GM18858 (cell line): ENCODE data around the gene TOB2.
"Not testable (repeated sequence)": the region's sequence is repeated elsewhere in the genome, so short reads cannot be mapped to it uniquely, and the experiment has no call there.

ENCODE experiments used
- ATAC-seq: cut with Tn5 transposase; IDR thresholded peaks from one replicate; pipeline ENCODE4 v1.9.1; 2021; ENCODE audit not compliant: unreplicated experiment

TOB2 gene

DNA sequence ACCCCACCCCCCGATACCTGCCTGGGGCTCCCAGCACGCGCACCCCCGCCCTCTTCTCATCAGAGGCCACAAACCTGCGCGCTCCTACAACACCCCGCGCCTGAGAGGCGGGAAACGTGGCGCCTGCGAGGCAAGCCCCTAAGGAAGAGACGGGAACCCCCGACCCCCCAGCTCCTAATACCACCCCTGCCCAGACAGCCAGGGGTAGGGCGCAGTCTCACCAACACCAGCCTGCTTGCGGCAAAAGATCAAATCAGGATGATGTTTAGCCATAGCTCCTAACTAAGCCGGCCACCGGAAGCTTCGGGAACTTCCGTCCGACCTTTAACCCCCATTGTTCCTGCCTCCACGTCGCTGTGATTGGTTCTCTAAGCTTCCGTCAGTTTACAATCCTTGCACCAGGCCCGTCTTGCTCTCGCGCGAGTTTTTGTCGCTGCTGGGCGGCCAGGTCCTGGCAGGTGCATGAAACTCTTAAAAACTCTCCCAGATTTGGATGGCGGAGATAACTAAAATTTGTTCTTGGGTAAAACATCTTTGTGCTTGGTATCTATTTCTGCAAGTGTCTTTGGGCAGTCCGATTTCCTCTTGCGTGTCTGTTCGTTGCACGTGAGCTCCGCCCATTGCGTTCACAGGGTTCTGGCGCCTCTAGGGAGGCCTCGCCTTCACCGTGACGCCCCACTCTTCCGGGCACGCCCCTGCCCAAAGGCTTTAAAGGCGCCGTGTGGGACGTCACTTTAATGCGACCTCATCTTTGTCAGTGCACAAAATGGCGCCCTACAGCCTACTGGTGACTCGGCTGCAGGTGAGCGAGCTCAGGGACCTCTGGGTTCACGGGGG is 22.0 kb upstream of the TOB2 start, which contains the start of the genes ACO2 and PHF5A:
Gene ACO2, plus strand, starts transcription at position 737 of the 837 bp plus-strand sequence. Its CDS starts 30 bp downstream, at position 767.
Gene PHF5A, minus strand, starts transcription at position 312 of the 837 bp plus-strand sequence. Its CDS starts 39 bp downstream, at position 273.
- ATAC-seq = peak; percentile 67

DNA sequence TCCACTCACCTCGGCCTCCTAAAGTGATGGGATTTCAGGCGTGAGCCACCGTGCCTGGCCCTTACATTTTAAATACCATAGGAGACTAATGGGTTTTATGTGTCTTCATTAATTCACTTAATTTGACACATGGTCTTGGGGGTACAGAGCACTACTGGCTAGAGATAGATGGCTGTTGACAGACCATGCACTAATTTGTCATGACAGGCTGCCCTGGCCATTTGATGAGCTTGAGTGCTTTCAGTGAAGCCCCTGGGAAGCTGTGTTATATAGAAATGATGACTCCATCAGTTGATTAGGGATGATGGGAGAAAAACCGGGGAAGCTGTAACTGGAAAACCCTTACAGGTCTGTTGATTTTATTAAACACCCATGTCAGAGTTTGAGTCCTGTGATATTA is 15.3 kb upstream of the TOB2 start:
- ATAC-seq = no peak

DNA sequence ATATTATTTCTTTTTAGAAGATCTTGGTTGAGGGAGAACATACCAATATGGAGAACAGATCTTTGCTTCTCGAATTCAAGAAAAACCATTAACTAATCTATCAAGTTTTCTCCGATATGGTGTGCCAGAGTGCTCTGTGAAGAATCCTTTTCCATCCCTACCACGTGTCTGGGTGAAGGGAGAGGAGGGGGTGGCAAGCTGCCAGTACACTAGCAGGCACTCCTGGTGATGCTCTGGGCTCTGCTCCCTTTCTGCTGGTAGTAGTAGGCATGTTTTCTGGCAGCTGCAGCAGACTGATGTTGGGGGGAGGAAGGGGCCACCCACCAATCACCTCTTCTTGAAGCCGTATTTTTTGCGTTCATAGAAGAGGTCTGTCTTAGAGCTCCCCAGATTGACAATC is 13.5 kb upstream of the TOB2 start:
- ATAC-seq = not testable (repeated sequence)

DNA sequence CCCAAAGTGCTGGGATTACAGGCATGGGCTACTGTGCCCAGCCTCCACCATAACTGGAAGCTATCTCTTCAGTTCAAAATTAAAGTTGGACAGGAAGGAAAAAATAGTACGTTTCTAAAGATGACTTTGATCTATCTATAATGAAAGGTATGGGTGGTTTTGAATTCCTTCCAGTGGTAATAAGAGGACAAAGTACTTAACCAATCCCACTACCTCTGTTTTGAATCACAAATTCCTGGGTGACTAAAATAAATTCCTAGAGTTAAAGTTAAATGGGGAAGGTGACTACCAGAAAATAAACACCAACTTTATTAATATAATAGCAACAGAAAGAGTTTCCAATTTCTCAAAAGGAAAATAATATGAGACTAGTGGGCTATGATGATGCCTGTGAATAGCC is 12.8 kb upstream of the TOB2 start:
- no peak for ATAC-seq

DNA sequence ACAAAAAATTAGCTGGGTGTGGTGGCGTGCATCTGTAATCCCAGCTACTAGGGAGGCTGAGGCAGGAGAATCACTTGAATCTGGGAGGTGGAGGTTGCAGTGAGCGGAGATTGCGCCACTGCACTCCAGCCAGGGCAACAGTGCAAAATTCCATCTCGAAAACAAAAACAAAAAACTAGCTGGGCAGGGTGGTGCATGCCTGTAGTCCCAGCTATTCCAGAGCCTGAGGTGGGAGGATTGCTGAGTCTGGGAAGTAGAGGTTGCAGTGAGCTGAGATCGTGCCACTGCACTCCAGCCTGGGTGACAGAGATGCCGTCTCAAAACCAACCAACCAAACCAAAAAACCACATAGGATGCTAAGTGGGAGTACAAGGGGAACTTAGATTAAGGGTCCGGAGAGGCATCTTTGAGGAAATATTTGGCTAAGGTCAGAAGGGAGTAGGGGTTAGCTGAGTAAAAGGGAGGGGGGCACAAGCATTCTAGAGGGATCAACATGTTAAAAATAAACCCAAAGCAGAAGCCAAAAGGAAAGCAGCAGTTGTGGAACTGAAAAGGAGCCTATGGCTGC is 11.6 kb upstream of the TOB2 start:
- no peak for ATAC-seq

DNA sequence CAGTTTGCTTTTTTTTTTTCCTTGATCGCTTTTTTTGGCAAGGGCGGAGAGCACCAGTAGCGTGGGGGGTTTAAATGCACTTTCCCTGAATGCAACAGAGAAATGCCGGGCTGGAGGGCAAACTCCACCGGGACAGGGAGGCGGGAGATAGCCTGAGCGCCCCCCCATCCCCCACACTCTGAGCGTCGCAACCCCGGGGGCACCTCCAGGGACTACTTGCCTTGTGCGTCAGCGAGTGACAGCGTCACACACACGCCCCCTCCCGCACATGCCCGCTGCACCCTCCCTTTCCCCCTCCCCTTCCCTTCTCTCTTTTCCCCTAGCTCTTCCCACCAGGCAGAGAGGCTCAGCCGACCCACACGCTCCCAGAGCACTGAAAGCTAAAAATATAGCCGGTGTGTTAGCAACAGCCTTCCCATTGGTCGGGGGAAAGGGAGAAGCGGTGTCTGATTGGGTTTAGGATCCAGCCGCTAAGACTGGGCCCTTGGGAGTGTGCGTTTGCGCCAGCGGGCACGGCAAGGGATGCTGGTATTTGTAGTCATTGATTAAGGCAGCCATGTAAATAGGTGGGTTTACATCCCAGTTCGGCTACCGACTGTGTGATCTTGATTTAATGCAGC is 1.7 kb upstream of the TOB2 start:
- peak; percentile 40 for ATAC-seq

DNA sequence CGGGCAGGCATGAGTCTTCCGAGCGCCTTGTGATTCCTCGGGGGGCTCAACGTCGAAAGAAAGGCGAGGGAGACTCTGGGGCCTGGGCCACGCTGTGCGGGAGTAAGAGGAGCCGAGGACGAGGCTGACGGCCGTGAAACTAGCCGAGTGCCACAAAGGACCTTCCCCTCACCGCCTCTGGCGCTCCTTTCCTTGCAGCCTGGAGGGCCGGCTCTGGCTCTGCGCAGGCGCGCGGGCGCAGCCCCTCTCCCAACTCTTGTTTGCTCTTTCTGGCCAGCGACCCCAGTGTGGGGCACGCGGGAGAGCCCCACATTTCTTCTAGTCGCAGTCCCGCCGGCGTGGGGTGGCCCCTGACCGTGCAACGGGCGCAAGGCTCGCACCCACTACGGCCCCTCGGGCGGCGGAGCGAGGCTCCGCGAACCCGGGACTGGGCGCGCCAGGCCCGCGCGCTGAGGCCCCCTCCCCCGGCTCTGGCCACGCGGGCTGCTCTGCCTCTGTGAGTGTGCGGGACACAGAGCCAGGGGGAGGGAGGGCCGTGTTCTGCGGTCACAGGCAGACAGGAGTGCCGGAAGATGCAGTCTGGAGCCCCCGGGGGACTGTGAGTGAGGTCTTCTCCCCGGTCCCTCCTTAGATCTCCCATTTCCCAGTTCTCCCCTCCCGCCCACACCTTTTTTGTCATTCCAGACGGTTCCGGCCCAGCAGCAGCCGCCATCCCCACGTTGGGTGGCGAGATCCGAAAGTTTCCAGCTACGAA is 1.0 kb upstream of the TOB2 start:
- no peak for ATAC-seq

DNA sequence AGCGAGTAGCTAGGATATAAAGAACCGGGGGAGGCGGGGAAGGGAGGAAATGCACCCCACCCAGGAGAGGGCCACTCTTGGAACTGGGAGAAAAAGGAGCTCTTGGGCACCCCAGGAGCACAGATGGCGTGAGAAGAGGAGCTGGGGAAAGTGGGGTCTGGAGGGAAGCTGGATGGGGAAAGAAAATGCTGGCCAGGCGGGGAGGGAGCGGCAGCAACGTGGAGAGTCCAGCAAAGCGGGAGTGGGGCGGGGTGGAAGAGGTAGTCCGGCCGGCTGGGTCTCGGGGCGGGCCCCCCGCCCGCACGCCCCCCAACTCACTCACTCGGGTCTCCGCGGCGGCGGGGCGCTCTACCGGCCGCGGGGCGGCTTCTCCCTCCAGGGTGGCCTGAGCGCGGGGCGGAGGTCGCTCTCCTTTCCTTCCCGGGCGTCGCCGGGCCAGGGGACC is 522 bp downstream of the TOB2 start:
- ATAC-seq = no peak

DNA sequence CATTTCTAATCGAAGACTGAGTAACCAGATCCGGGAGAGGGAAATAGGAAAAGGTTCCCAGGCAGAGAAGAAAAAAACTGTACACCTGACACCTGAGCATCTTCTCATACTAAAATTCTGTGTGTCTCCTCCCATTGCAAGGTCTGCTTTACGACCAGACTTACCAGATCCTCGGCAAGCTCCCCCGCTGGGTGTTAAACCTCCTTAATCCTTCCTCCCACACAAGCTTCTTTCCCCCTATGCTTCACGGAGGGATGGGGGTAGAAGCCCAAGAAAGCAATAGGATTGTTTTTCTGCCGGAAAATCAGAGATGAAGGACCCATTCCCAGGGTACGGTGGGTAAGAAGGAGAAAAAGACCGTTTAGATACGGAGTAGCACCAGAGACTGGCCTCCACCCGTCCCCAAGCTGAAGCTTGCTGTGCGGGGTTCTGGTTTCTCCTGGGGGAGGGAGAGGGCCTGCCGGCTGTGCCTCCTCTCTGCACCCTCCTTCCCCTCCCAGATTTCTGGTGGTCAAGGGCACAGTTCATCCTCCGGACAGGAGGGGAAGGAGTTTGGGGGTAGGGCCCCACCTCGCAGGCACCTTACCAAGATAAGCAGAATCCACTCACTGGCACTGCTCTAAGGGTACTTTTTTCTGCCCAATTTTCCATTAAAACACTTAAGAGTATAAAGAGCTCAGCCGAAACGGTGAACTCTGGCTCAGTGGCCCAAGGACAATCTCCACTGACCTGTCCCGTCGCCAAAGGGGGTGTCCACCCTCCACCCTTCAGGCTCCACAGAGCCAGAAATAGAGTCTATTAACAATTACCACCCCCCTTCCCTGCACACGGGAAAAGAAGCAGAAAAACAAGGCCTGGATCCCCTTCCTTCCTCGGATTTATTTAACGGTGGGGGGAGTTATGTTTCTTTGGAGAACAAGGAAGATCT is 1.2 kb downstream of the TOB2 start:
- ATAC-seq = no peak

DNA sequence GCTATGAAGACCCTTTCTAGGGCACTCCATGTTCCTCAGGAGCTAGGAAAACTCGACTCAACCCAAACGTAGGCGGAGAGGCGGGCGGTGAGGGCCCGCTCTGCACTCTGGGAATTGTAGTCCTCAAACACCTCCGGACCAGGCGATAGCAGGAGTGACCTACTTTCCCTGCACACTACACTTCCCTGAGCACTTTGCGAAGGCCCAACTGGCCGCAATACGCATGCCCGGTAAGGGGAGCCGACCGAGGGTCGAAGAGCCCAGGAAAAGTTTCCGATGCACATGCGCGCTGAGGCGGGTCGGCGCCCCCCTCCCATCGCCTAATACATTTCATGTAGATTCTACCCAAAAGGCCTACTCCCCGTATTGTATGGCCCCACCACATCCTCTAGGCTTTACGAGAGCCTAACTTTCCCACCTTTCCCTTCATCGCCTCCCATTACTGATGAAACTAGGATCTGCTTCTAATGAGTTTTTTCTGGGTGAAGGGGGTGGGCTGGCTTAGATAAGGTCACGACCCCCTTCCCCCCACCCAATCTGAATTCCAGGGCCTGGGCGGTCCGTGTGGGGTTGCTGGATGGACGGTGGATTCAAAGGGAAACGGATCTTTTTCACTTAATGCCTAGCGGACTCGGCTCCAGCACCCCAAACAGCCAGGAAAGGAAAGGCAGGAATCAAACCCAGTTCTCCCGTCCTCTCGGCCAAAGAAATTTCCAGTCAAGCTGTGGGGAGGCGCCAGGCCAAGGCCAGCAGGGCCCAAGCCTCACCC is 2.1 kb downstream of the TOB2 start:
- peak; percentile 48 for ATAC-seq

DNA sequence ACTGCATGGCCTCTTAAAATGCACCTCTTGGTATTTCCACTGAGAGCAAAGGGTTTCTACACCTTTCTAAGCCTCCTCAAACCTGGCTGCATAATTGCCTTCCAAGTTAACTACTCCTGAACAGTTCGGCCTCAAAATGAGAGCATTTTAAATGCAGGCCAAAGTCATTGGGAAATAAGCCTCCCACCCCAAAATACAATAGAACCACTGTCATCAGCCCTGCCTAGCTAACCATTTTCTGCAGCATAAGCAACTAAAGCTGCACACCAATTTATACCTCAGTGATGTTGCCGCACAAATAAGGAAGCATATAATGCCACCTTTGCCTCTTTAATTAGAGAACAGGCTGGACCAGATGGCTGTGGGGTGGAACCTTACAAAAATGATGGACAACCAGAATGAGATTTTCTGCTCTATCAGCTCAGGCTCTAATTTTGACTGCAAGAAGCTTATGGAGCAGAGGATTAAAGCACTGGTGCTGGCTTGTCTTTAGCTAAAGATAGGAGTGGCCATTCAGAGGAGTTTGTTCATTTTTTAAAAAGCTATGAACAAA is 4.3 kb downstream of the TOB2 start:
- no peak for ATAC-seq

DNA sequence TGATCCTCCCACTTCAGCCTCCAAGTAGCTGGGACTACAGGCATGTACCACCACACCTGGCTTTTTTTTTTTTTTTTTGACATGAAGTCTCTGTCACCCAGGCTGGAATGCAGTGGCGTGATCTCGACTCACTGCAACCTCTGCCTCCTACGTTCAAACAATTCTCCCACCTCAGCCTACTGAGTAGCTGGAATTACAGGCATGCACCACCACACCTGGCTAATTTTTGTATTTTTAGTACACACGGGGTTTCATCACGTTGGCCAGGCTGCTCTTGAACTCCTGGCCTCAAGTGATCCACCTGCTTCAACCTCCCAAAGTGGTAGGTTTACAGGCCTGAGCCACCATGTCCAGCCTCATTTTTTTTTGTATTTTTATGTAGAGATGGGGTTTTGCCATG is 6.1 kb downstream of the TOB2 start:
- ATAC-seq = not testable (repeated sequence)

DNA sequence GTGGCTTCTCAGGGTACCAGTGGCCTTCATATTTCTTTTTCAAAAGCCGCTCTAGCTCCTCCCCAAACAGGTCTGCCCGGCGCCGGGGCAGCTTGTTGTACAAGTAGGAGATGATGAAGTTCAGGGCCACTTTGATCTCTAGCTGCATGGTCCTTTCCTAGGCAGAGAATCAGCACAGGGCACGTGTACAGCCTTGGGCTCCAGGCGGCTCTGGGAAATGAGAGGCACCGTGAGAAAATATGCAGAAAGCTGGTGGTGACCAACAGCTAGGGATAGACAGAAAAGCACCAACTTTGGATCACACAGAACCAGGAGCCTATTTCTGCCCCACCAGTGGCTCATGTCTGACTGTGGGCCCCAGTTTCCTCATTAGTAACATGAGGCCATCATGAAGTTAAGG is 9.4 kb downstream of the TOB2 start:
- no peak for ATAC-seq

DNA sequence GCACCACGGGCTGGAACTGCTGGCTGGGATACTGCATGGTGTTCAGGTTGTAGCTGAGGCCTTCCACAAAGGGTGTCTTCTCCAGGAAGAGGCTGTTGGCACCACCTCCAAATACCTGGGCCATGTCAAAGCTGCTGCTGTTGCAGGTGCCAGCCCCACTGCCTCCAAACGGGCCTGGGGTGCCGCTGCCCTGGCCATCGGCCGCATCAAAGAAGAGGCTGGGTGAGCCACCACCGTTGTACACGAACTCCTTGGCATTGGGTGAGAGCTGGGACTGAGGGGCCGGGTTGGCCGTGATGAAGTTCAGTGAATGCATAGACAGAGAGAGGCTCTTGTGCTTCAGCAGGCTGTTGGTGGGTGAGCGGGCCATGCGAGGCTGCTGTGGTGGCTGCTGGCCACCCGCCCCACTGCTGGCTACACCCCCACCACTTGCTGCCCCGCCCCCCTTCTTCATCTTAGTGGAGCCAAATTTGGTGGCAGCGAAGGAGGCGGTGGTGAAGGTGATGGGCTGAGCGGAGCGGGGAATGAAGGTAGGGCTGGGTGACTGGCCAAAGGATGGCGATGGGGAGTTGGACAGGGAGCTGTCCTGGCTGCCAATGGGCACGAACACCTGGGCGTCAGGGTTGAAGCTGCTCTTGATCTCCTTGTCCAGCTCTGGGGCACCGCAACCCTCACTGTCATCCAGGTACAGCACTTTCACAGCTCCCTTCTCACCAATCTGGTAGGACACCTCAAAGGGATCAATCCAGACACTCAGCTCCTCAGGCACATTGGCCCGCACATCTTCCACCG is 10.1 kb downstream of the TOB2 start:
- ATAC-seq = no peak

DNA sequence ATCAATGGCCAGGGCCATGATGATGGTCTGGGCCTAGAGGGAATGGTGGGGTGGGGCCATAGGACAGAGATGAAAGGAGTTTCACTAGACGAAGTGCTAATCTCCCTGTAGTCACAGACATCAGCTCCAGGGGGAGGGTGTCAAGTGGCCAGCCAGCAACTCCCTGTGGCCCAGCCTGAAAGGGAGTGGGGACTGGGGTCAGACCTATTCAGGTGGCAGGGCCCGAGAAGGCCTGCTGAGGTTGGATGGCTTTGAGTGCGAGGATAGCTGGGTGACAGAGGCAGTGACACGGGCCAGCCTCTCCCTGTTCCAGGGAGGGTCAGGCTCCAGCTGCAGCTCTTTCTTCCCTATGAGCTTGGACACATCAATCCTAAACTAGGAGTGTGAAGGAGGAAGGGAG is 11.0 kb downstream of the TOB2 start:
- no peak for ATAC-seq

DNA sequence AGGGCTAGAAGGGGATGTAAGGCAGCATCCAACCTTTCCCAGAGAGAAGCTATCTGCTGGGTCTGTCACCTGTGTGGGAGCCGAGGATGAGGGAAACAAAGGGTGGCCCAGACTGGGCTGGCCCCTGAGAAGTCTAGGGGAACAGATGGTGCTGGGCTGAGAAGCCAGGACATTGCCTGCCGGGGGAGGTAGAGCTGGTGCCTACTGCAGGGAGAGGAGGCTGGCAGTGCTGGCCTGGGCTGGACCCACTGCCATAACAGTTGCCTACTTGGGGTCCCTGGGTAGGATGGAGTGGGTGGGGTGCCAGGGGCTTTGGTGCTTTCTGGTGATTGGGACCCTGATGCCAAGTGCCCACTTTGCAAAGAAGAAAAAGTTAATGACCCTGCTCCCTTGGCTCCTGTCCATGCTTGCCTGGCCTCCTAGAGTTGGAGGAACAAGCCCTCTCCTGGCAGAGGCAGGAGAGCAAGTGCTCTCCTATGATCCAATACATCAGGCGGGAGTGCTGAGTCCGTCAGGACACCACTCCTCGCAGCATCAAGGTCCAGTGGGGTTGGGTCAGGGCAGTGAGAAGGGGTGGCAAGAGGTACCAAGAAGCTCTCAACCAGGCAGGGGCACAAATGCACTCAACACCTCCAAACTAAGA is 12.1 kb downstream of the TOB2 start:
- ATAC-seq = not testable (repeated sequence)

DNA sequence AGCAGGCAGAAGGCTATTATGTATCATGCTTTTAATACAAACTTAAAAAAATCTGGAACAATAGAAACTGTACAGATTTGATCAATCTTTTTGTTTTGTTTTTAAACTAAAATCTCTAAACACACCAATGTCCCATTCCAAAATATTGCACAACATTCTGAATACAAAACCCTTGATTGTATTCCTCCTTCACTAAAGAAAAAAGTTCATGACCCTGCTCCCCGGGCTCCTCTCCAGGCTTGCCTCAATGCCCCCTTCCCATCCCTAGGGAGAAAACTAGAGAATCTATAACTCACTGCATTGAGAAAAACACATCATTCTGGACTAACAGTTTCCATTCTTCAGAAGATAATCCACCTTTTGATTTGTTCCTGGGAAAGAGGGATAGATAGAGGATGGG is 13.1 kb downstream of the TOB2 start:
- ATAC-seq = not testable (repeated sequence)

DNA sequence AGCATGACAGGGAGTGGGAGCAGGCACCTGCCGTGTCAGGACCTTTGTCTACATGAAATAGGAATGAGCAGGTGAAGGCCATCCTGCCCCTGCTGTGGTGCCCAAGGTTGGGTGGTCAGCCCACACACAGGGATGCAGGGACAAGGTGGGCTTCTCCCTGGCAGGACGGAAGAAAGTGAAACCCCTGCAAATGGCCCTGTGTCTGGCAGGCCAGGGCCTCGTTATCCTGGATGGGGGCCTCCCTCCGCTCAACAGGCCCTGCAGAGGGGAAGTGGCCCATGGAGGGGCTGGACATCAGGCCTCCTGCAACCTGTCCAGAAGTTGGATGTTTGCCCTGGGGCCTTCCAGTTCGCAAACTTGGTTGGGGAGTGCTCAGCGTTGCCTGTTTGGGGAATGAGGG is 14.9 kb downstream of the TOB2 start:
- no peak for ATAC-seq
